HepG2 (cell line): ENCODE data around the gene ATP2B2.

Experiments used
- FOSL1 ChIP-seq: sonication (generic); formaldehyde crosslinking; IDR thresholded peaks from 2 replicates; pipeline ENCODE4 v1.9.0; 2021; ENCODE audit warnings: missing genetic modification reagents, borderline replicate concordance
- FOXA1 ChIP-seq, 2 experiments: fragments of 450-650 bp in 1 of 2; sonication (generic) in 1 of 2; formaldehyde crosslinking in 1 of 2; IDR thresholded peaks; 2 replicates each; pipeline versions ENCODE4 v1.4.0 to v1.6.1; 2016 to 2020; ENCODE audit warnings: missing genetic modification reagents in 1 of 2
- U2AF2 ChIP-seq: fragments of 200-400 bp; formaldehyde crosslinking; IDR thresholded peaks from 2 replicates; pipeline ENCODE4 v1.6.1; 2017; ENCODE audit warnings: low read depth, mild to moderate bottlenecking, low read length
- ZNF101 ChIP-seq: sonication (generic); formaldehyde crosslinking; IDR thresholded peaks from 2 replicates; pipeline ENCODE4 v1.4.0; 2020; ENCODE audit warnings: mild to moderate bottlenecking, low read depth, missing genetic modification reagents, borderline replicate concordance
- ZNF547 ChIP-seq: sonication (generic); formaldehyde crosslinking; IDR thresholded peaks from 2 replicates; pipeline ENCODE4 v1.5.1; 2020; ENCODE audit warnings: mild to moderate bottlenecking, missing genetic modification reagents
- TF ChIP-seq, protein P1 (sequence below): sonication (generic); formaldehyde crosslinking; IDR thresholded peaks from 2 replicates; pipeline ENCODE4 v1.5.0; 2020; ENCODE audit warnings: mild to moderate bottlenecking, missing genetic modification reagents, moderate library complexity
- TF ChIP-seq, protein P2 (sequence below): sonication (generic); formaldehyde crosslinking; IDR thresholded peaks from 2 replicates; pipeline ENCODE4 v1.4.0; 2020; ENCODE audit warnings: low read depth, missing genetic modification reagents

DNA sequence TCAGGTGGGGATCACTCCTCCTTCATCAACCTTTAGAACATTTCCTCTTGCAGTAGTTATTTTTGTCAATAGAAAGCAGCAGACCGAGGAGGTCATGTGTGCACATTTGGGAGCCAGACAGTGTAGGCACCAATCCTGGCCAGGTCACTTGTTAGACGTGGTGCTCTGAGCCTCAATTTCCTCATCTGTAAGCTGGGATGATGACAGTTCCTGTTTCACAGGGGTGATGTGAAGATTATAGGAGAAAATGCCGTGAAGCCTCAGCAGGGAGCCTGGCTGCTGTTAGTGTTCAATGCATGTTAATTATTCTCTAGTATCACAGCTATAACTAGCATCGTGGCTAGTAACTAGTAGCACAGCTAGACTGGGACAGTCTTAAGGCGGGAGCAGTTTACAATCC, 64.7 kb downstream of the ATP2B2 start:
- TF ChIP-seq, protein P1, sequence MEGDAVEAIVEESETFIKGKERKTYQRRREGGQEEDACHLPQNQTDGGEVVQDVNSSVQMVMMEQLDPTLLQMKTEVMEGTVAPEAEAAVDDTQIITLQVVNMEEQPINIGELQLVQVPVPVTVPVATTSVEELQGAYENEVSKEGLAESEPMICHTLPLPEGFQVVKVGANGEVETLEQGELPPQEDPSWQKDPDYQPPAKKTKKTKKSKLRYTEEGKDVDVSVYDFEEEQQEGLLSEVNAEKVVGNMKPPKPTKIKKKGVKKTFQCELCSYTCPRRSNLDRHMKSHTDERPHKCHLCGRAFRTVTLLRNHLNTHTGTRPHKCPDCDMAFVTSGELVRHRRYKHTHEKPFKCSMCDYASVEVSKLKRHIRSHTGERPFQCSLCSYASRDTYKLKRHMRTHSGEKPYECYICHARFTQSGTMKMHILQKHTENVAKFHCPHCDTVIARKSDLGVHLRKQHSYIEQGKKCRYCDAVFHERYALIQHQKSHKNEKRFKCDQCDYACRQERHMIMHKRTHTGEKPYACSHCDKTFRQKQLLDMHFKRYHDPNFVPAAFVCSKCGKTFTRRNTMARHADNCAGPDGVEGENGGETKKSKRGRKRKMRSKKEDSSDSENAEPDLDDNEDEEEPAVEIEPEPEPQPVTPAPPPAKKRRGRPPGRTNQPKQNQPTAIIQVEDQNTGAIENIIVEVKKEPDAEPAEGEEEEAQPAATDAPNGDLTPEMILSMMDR, result no peak
- TF ChIP-seq FOSL1 (CRISPR knock-in tag) (no peak), U2AF2 (no peak), ZNF547 (no peak), ZNF101 (no peak), FOXA1 (IDR thresholded peaks at IDR 0.05) (no peak), FOXA1 (CRISPR knock-in tag; IDR thresholded peaks at IDR 0.05) (no peak)
- TF ChIP-seq, protein P2, sequence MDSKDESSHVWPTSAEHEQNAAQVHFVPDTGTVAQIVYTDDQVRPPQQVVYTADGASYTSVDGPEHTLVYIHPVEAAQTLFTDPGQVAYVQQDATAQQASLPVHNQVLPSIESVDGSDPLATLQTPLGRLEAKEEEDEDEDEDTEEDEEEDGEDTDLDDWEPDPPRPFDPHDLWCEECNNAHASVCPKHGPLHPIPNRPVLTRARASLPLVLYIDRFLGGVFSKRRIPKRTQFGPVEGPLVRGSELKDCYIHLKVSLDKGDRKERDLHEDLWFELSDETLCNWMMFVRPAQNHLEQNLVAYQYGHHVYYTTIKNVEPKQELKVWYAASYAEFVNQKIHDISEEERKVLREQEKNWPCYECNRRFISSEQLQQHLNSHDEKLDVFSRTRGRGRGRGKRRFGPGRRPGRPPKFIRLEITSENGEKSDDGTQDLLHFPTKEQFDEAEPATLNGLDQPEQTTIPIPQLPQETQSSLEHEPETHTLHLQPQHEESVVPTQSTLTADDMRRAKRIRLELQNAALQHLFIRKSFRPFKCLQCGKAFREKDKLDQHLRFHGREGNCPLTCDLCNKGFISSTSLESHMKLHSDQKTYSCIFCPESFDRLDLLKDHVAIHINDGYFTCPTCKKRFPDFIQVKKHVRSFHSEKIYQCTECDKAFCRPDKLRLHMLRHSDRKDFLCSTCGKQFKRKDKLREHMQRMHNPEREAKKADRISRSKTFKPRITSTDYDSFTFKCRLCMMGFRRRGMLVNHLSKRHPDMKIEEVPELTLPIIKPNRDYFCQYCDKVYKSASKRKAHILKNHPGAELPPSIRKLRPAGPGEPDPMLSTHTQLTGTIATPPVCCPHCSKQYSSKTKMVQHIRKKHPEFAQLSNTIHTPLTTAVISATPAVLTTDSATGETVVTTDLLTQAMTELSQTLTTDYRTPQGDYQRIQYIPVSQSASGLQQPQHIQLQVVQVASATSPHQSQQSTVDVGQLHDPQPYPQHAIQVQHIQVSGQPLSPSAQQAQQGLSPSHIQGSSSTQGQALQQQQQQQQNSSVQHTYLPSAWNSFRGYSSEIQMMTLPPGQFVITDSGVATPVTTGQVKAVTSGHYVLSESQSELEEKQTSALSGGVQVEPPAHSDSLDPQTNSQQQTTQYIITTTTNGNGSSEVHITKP (CRISPR knock-in tag), result no peak
